ENCODE data around the gene USF2. TPM values are rescaled to one million over a fixed set of nuclear protein-coding genes. Genes with fewer than 3 reads are reported as not detected.

The USF2 gene
- total and polyA plus RNA-seq, 2 of the 8 experiments (the other 6 are each of a cell fraction or from before 2014, with no cell fraction given) = 74.1 to 109 TPM

GRCh38 chr19:35246466-35247092 lies 22.2 kb upstream of the USF2 start:
- H2AK5ac ChIP-seq (ENCODE audit: low read depth, low read length) = no peak overlapping the region
- peak overlapping the region in 1 of 4 experiments; percentile 90; a peak in 2 of 8 replicates for H3K4me3 ChIP-seq (ENCODE audit: extremely low read depth in 1 of 4, insufficient read depth in 2 of 4, low read depth in 3 of 4, low read length in 4 of 4)
- H2BK15ac ChIP-seq (ENCODE audit: low read length) = no peak overlapping the region
- H3K36me3 ChIP-seq (ENCODE audit: control insufficient read depth in 2 of 4, insufficient read depth in 4 of 4, low read length in 3 of 4) = peaks cover 6 to 15% (median 11%) of the 10 kb centered on the region in 4 experiments; a peak in 7 of 8 replicates
- H2BK12ac ChIP-seq (ENCODE audit: low read depth, low read length) = no peak overlapping the region; the same call in 1 of the 2 replicates
- H4K5ac ChIP-seq (ENCODE audit: insufficient read length, low read depth, low read length) = no peak overlapping the region
- no peak overlapping the region for H2AFZ ChIP-seq (ENCODE audit: low read length)
- ChIA-PET POLR2A (ENCODE audit: partially characterized antibody) (no interaction called here), CTCF (ENCODE audit: partially characterized antibody) (no interaction called here)
- H3K4me1 ChIP-seq (replicated peaks in 1 of 4; ENCODE audit: control insufficient read depth in 3 of 4, insufficient read depth in 4 of 4, low read length in 3 of 4) = peaks cover 0 to 8% (median 7%) of the 10 kb centered on the region in 4 experiments; a peak in 6 of 7 replicates
- TF ChIP-seq TBP (IDR thresholded peaks at IDR 0.05; ENCODE audit: low read depth, low read length) = no peak
- TF ChIP-seq ZNF274 (IDR thresholded peaks at IDR 0.05; ENCODE audit: borderline replicate concordance, extremely low read depth, low read length) = no peak
- TF ChIP-seq RXRA (IDR thresholded peaks at IDR 0.05; ENCODE audit: insufficient read depth, low read depth, low read length) = no peak
- TF ChIP-seq YY1 (IDR thresholded peaks at IDR 0.05; ENCODE audit: low read depth, low read length) = no peak
- no peak for TF ChIP-seq RNF2 (IDR thresholded peaks at IDR 0.05; ENCODE audit: borderline replicate concordance, low read depth, low read length, missing control alignments, poor library complexity, severe bottlenecking)
- TF ChIP-seq CHD2 (IDR thresholded peaks at IDR 0.05; ENCODE audit: low read length) = no peak
- no peak for TF ChIP-seq CEBPB (IDR thresholded peaks at IDR 0.05; ENCODE audit: low read depth, low read length)
- TF ChIP-seq GTF2F1 (IDR thresholded peaks at IDR 0.05; ENCODE audit: borderline replicate concordance, low read depth, low read length) = no peak
- TF ChIP-seq, protein P1, sequence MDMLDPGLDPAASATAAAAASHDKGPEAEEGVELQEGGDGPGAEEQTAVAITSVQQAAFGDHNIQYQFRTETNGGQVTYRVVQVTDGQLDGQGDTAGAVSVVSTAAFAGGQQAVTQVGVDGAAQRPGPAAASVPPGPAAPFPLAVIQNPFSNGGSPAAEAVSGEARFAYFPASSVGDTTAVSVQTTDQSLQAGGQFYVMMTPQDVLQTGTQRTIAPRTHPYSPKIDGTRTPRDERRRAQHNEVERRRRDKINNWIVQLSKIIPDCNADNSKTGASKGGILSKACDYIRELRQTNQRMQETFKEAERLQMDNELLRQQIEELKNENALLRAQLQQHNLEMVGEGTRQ (IDR thresholded peaks at IDR 0.05; ENCODE audit: low read length) = no peak
- H3K9me3 ChIP-seq (ENCODE audit: insufficient read depth in 2 of 2, low read depth in 1 of 2, low read length in 1 of 2) = no peaks in the 10 kb centered on the region
- peak overlapping the region; percentile 100; the same call in 1 of the 2 replicates for H3K27ac ChIP-seq (ENCODE audit: low read depth, low read length)
- no peak for DNase-seq (ENCODE audit: low read depth in 1 of 2, low spot score in 2 of 2)
- no peak overlapping the region for H3K18ac ChIP-seq (ENCODE audit: extremely low read depth, low read length)
- no peak for FAIRE-seq
- H2BK120ac ChIP-seq (replicated peaks; ENCODE audit: low read depth, low read length) = peak overlapping the region; percentile 70
- peaks cover 2% of the 10 kb centered on the region; the same call in 1 of the 2 replicates for H3K79me1 ChIP-seq (ENCODE audit: low read depth, low read length)
- H3K79me2 ChIP-seq (ENCODE audit: control insufficient read depth in 1 of 2, insufficient read depth in 2 of 2, low read length in 2 of 2) = peaks cover 10 to 27% of the 10 kb centered on the region in 2 experiments
- no peak overlapping the region for H4K8ac ChIP-seq (ENCODE audit: extremely low read depth, insufficient read depth, low read length)
- H3K27me3 ChIP-seq (replicated peaks in 1 of 4; ENCODE audit: control insufficient read depth in 3 of 4, extremely low read depth in 1 of 4, insufficient read depth in 3 of 4, low read length in 3 of 4) = no peaks in the 10 kb centered on the region
- H4K91ac ChIP-seq (replicated peaks; ENCODE audit: insufficient read length, low read length) = no peak overlapping the region
- no peak overlapping the region for H3K56ac ChIP-seq (replicated peaks; ENCODE audit: insufficient read length, low read depth, low read length)
- peaks cover 10% of the 10 kb centered on the region; the same call in 1 of the 2 replicates for H3K23me2 ChIP-seq (ENCODE audit: low read depth, low read length)
- H3K23ac ChIP-seq (ENCODE audit: insufficient read length) = no peak overlapping the region
- no peak overlapping the region; a peak in 1 of 7 replicates for H3K9ac ChIP-seq (replicated peaks in 1 of 4; ENCODE audit: extremely low read depth in 1 of 4, low read depth in 3 of 4, low read length in 3 of 4)
- no peak overlapping the region for H2BK5ac ChIP-seq (ENCODE audit: low read depth, low read length)
- peak overlapping the region; percentile 76; the same call in 1 of the 2 replicates for H2BK20ac ChIP-seq (ENCODE audit: low read length)
- peak overlapping the region in 1 of 2 experiments; percentile 83; a peak in 2 of 4 replicates for H3K4me2 ChIP-seq (ENCODE audit: insufficient read depth in 1 of 2, low read depth in 2 of 2, low read length in 2 of 2)
- no peak overlapping the region for H3K4ac ChIP-seq (replicated peaks; ENCODE audit: insufficient read length, low read depth, low read length)
- no peak overlapping the region for H3K14ac ChIP-seq (ENCODE audit: insufficient read length)
- peaks cover 13 to 14% of the 10 kb centered on the region in 2 experiments for H4K20me1 ChIP-seq (replicated peaks in 1 of 2; ENCODE audit: control insufficient read depth in 1 of 2, insufficient read depth in 2 of 2, low read length in 2 of 2)
- WGBS, 2 experiments (ENCODE audit: extremely low coverage in 1 of 2, insufficient coverage in 1 of 2, insufficient read length in 1 of 2, insufficient replicate concordance in 2 of 2, low coverage in 1 of 2, low lambda C conversion rate in 2 of 2, missing lambda C conversion rate in 1 of 2) = 90% methylated on average over 4 of the region's 4 CpGs; no CpG with 5 or more reads in 1 of the 2 experiments

Measured in H1 (cell line).